BE2C (cell line): Measurements from ENCODE around the gene TRAPPC3.
A peak's percentile ranks its signal among the peaks of the same experiment; 100 is the strongest.

Source experiments
- DNase-seq: peaks from one replicate; pipeline ENCODE4 v3.0.0-alpha.2; 2020
- H3K27me3 ChIP-seq: fragments of 250-450 bp; sonication (Bioruptor Pico); 2 replicates; pipeline ENCODE4 v1.5.1; 2020; ENCODE audit warnings: mild to moderate bottlenecking
- H3K36me3 ChIP-seq: fragments of 250-450 bp; sonication (Bioruptor Pico); 2 replicates; pipeline ENCODE4 v1.5.1; 2020; ENCODE audit warnings: mild to moderate bottlenecking
- H3K4me1 ChIP-seq: fragments of 250-450 bp; sonication (Bioruptor Pico); 2 replicates; pipeline ENCODE4 v1.5.1; 2020
- H3K4me3 ChIP-seq: 2 replicates; pipeline ENCODE4 v1.5.1; 2011; ENCODE audit warnings: low read depth, low read length
- H3K9me3 ChIP-seq: fragments of 250-450 bp; sonication (Bioruptor Pico); 2 replicates; pipeline ENCODE4 v1.5.1; 2020
- TF ChIP-seq, protein P1 (sequence below): IDR thresholded peaks from 2 replicates; pipeline ENCODE4 v1.5.1; 2012; ENCODE audit warnings: mild to moderate bottlenecking, low read depth, low read length

The TRAPPC3 gene

GRCh38 chr1:36137226-36137625 lies 12.1 kb downstream of the TRAPPC3 start:
- Histone ChIP-seq H3K9me3 (no peaks in the 10 kb centered on the region), H3K4me3 (no peak overlapping the region), H3K27me3 (no peaks in the 10 kb centered on the region), H3K4me1 (no peaks in the 10 kb centered on the region), H3K36me3 (no peaks in the 10 kb centered on the region; the same call in 1 of the 2 replicates)
- no peak for DNase-seq
- TF ChIP-seq, protein P1, sequence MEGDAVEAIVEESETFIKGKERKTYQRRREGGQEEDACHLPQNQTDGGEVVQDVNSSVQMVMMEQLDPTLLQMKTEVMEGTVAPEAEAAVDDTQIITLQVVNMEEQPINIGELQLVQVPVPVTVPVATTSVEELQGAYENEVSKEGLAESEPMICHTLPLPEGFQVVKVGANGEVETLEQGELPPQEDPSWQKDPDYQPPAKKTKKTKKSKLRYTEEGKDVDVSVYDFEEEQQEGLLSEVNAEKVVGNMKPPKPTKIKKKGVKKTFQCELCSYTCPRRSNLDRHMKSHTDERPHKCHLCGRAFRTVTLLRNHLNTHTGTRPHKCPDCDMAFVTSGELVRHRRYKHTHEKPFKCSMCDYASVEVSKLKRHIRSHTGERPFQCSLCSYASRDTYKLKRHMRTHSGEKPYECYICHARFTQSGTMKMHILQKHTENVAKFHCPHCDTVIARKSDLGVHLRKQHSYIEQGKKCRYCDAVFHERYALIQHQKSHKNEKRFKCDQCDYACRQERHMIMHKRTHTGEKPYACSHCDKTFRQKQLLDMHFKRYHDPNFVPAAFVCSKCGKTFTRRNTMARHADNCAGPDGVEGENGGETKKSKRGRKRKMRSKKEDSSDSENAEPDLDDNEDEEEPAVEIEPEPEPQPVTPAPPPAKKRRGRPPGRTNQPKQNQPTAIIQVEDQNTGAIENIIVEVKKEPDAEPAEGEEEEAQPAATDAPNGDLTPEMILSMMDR: no peak

- H3K9me3 ChIP-seq: no peaks in the 10 kb centered on the region
- TF ChIP-seq, protein P1: no peak
- no peak overlapping the region for H3K4me3 ChIP-seq
- H3K27me3 ChIP-seq: no peaks in the 10 kb centered on the region
- H3K36me3 ChIP-seq: no peaks in the 10 kb centered on the region; the same call in 1 of the 2 replicates
- H3K4me1 ChIP-seq: no peaks in the 10 kb centered on the region
- no peak for DNase-seq
Observed at GRCh38 chr1:36136535-36136934, 12.8 kb downstream of the TRAPPC3 start.

DNA sequence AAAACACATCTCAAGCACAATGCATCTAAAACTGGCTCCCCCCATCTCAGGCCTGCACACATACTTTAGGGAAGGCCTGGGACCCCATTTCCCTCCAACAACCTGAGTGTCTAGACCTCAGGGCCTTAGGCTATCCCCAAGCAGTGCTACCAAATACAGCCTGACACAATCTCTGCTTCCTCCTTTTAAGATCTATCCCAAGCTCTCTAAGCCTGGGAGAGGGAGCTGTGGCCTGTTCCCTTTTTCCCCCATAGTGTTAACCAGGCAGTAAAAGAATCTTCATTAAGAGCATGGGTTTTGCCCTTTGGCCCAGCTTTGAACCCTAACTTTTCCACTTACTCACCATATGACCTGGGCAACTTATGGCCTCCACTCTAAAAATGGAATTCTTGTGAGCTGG lies 13.5 kb downstream of the TRAPPC3 start:
- TF ChIP-seq, protein P1: no peak
- H3K36me3 ChIP-seq: no peaks in the 10 kb centered on the region; the same call in 1 of the 2 replicates
- no peak for DNase-seq
- no peaks in the 10 kb centered on the region for H3K9me3 ChIP-seq
- H3K4me1 ChIP-seq: no peaks in the 10 kb centered on the region
- H3K4me3 ChIP-seq: no peak overlapping the region
- H3K27me3 ChIP-seq: no peaks in the 10 kb centered on the region

DNA sequence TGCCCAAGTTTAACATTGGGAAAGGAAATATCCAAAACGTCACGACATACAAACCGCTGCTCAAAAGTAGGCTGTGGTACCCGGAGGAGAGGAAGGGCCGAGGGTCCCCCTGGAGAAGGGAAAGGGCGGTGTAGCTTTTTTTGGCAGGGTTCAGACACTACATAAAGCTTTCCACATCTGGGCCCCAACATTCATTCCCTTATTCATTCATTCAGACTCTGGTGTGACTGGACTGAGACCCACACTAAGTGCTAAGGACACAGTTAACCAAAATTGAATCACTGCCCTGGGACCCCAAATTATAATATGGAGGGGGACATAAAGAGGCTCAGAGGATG lies 14.0 kb downstream of the TRAPPC3 start:
- TF ChIP-seq, protein P1: no peak

DNA sequence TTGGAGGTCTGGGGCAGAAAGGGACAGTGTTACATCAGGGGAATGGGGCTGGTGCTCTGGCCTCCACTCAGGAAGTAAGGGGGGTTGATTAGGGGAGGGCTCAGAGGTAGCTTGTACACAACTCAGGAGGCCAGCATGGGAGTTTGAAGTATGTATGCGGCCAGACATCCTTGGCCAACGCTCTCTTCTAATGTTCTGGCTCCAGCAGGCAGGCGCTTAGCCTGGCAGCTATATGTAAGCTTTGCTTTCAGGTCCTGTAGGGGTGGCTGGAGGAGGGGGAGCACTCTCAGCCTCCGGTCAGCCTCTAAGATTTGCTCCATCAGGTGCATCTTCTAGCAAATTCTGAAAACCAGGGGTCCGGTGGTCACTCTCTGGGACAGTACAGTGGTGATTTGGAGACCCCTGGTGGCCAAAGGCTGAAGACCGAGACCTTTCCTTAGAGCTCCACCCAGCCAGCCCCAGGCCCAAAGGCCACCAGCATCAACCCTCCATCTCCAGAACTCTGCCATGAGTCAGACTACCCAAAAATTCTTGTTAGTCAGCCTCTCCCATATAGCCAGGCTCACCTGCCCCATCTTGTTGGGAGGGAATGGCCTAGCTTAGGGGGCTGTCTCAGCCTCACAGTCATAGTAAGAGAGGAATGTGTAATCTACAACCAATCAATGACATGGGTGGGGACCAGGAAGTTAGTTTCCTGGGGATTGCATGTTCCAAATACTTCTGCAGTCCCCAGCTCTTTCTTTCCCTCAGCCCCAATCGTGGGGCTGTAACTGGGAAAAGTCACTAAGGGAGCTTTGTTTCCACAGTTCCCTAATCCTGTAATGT lies 14.6 kb downstream of the TRAPPC3 start:
- no peak overlapping the region for H3K4me3 ChIP-seq
- H3K36me3 ChIP-seq: no peaks in the 10 kb centered on the region; the same call in 1 of the 2 replicates
- DNase-seq: peak; percentile 59
- no peaks in the 10 kb centered on the region for H3K4me1 ChIP-seq
- TF ChIP-seq, protein P1: peak; percentile 67
- H3K27me3 ChIP-seq: no peaks in the 10 kb centered on the region
- no peaks in the 10 kb centered on the region for H3K9me3 ChIP-seq

More for the DNA sequence above, 14.0 kb downstream of the TRAPPC3 start:
- H3K9me3 ChIP-seq: no peaks in the 10 kb centered on the region
- H3K4me3 ChIP-seq: no peak overlapping the region
- H3K36me3 ChIP-seq: no peaks in the 10 kb centered on the region; the same call in 1 of the 2 replicates
- H3K4me1 ChIP-seq: no peaks in the 10 kb centered on the region
- no peak for DNase-seq
- H3K27me3 ChIP-seq: no peaks in the 10 kb centered on the region

GRCh38 chr1:36134031-36134430 lies 15.3 kb downstream of the TRAPPC3 start:
- DNase-seq: no peak
- H3K4me1 ChIP-seq: no peaks in the 10 kb centered on the region
- no peaks in the 10 kb centered on the region for H3K27me3 ChIP-seq
- H3K4me3 ChIP-seq: no peak overlapping the region
- H3K36me3 ChIP-seq: no peaks in the 10 kb centered on the region
- no peaks in the 10 kb centered on the region for H3K9me3 ChIP-seq
- TF ChIP-seq, protein P1: no peak
